Mesothelial cell of epicardium (in vitro differentiated cells): ENCODE data around the gene USP49. TPM values are rescaled to one million over a fixed set of nuclear protein-coding genes. Genes with fewer than 3 reads are reported as not detected.

Experiments
- DNase-seq, 2 experiments: peaks; one replicate each; pipeline ENCODE4 v3.0.0; 2021; ENCODE audit warnings: low spot score in 2 of 2; ENCODE audit not compliant: unreplicated experiment in 2 of 2
- H3K27ac Mint-ChIP-seq: 2 replicates; pipeline ENCODE4 v1.8.0; 2021; ENCODE audit warnings: mixed read lengths
- H3K27me3 Mint-ChIP-seq: 2 replicates; pipeline ENCODE4 v1.8.0; 2021; ENCODE audit warnings: low read depth, mixed read lengths
- H3K36me3 Mint-ChIP-seq: 2 replicates; pipeline ENCODE4 v1.8.0; 2021; ENCODE audit warnings: mixed read lengths
- H3K4me1 Mint-ChIP-seq: 2 replicates; pipeline ENCODE4 v1.8.0; 2021; ENCODE audit warnings: mixed read lengths
- H3K4me3 Mint-ChIP-seq: 2 replicates; pipeline ENCODE4 v1.8.0; 2021; ENCODE audit warnings: mild to moderate bottlenecking, moderate library complexity, mixed read lengths
- H3K9me3 Mint-ChIP-seq: 2 replicates; pipeline ENCODE4 v1.8.0; 2021; ENCODE audit warnings: mixed read lengths
- total RNA-seq: library from RNA; stranded (reverse); gene quantifications from 3 replicates; pipeline ENCODE4 v1.2.1, GENCODE V29; 2021
- TF ChIP-seq, protein P1 (sequence below): fragments of 200-600 bp; sonication (generic); IDR thresholded peaks from one replicate; pipeline ENCODE4 v1.5.0; 2021; ENCODE audit warnings: antibody characterized with exemption; ENCODE audit not compliant: unreplicated experiment

The USP49 gene
- total RNA-seq, 1 donor from 2014 or later = 12.1 TPM

GRCh38 chr6:41932378-41932777 lies 37.2 kb upstream of the USP49 start:
- no peaks in the 10 kb centered on the region for H3K27me3 Mint-ChIP-seq
- DNase-seq = no peak
- peaks cover 6% of the 10 kb centered on the region for H3K4me1 Mint-ChIP-seq
- TF ChIP-seq, protein P1, sequence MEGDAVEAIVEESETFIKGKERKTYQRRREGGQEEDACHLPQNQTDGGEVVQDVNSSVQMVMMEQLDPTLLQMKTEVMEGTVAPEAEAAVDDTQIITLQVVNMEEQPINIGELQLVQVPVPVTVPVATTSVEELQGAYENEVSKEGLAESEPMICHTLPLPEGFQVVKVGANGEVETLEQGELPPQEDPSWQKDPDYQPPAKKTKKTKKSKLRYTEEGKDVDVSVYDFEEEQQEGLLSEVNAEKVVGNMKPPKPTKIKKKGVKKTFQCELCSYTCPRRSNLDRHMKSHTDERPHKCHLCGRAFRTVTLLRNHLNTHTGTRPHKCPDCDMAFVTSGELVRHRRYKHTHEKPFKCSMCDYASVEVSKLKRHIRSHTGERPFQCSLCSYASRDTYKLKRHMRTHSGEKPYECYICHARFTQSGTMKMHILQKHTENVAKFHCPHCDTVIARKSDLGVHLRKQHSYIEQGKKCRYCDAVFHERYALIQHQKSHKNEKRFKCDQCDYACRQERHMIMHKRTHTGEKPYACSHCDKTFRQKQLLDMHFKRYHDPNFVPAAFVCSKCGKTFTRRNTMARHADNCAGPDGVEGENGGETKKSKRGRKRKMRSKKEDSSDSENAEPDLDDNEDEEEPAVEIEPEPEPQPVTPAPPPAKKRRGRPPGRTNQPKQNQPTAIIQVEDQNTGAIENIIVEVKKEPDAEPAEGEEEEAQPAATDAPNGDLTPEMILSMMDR = no peak
- no peaks in the 10 kb centered on the region for H3K9me3 Mint-ChIP-seq
- H3K27ac Mint-ChIP-seq = no peak overlapping the region
- no peak overlapping the region for H3K4me3 Mint-ChIP-seq
- H3K36me3 Mint-ChIP-seq = peaks cover 28% of the 10 kb centered on the region

GRCh38 chr6:41931792-41932191 lies 36.6 kb upstream of the USP49 start:
- Mint-ChIP-seq H3K9me3 (no peaks in the 10 kb centered on the region), H3K4me3 (no peak overlapping the region), H3K27ac (no peak overlapping the region), H3K4me1 (peaks cover 3% of the 10 kb centered on the region), H3K27me3 (no peaks in the 10 kb centered on the region), H3K36me3 (peaks cover 31% of the 10 kb centered on the region)
- DNase-seq = no peak
- TF ChIP-seq, protein P1 = no peak

DNA sequence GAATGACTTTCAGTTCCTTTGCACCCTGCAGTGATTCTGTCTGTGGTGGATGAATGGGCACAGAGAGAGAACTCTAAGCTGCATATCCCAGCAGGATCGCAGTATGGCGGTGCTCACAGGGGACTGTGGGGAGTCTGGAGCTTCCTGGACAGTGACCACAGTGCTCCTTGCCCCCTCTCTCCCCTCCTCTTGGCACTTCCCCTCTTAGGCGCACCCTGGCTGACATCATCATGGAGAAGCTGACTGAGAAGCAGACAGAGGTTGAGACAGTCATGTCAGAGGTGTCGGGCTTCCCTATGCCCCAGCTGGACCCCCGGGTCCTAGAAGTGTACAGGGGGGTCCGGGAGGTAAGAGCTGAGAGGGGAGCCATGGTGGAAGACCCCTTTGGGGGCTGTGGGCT lies 34.7 kb upstream of the USP49 start:
- H3K9me3 Mint-ChIP-seq = no peaks in the 10 kb centered on the region
- no peaks in the 10 kb centered on the region for H3K27me3 Mint-ChIP-seq
- H3K27ac Mint-ChIP-seq = no peak overlapping the region
- no peak for DNase-seq
- H3K4me1 Mint-ChIP-seq = no peaks in the 10 kb centered on the region
- TF ChIP-seq, protein P1 = no peak
- no peak overlapping the region for H3K4me3 Mint-ChIP-seq
- peaks cover 33% of the 10 kb centered on the region for H3K36me3 Mint-ChIP-seq

DNA sequence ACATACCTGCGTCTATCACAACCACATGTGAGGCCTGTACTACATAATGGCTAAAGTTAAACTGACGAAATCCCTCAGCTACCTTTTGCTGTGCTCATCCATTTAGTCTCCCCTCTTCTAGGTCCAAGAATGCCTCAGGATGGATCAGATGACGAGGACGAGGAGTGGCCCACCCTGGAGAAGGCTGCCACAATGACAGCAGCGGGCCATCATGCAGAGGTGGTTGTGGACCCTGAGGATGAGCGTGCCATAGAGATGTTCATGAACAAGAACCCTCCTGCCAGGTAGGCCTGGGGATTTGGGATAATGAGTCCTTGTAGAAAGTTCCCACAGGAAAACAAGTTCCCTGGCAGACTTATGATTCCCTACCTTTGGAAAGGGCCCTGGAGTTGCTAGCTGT lies 32.1 kb upstream of the USP49 start:
- H3K36me3 Mint-ChIP-seq = peaks cover 33% of the 10 kb centered on the region
- no peak for DNase-seq
- no peaks in the 10 kb centered on the region for H3K9me3 Mint-ChIP-seq
- no peak overlapping the region for H3K4me3 Mint-ChIP-seq
- peaks cover 17% of the 10 kb centered on the region for H3K4me1 Mint-ChIP-seq
- TF ChIP-seq, protein P1 = no peak
- no peaks in the 10 kb centered on the region for H3K27me3 Mint-ChIP-seq
- no peak overlapping the region for H3K27ac Mint-ChIP-seq

GRCh38 chr6:41922154-41922553 lies 27.0 kb upstream of the USP49 start:
- H3K9me3 Mint-ChIP-seq = no peaks in the 10 kb centered on the region
- H3K27me3 Mint-ChIP-seq = no peaks in the 10 kb centered on the region
- peaks cover 34% of the 10 kb centered on the region for H3K4me1 Mint-ChIP-seq
- DNase-seq = no peak
- H3K27ac Mint-ChIP-seq = peak overlapping the region; percentile 100
- H3K4me3 Mint-ChIP-seq = peak overlapping the region; percentile 99
- TF ChIP-seq, protein P1 = no peak
- H3K36me3 Mint-ChIP-seq = peaks cover 17% of the 10 kb centered on the region

DNA sequence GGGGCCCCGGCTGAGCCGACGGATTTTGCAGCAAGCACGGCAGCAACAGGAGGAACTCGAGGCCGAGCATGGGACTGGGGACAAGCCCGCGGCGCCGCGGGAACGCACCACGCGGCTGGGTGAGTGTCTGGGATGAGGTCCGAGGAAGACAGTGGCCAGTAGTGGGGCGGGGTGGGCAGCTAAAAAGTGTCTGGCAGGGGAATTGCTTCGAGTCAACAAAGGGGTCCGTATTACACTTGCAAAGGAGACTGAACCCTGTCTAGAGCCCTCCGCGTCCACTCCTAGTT lies 26.5 kb upstream of the USP49 start:
- no peaks in the 10 kb centered on the region for H3K27me3 Mint-ChIP-seq
- H3K36me3 Mint-ChIP-seq = peaks cover 17% of the 10 kb centered on the region
- H3K4me1 Mint-ChIP-seq = peaks cover 34% of the 10 kb centered on the region

More for the DNA sequence above, 26.5 kb upstream of the USP49 start:
- Mint-ChIP-seq H3K27ac (peak overlapping the region; percentile 100), H3K4me3 (peak overlapping the region; percentile 99), H3K9me3 (no peaks in the 10 kb centered on the region)
- TF ChIP-seq, protein P1 = no peak
- no peak for DNase-seq
